ENCODE results near the gene BABAM2. TPM values are rescaled to one million over a fixed set of nuclear protein-coding genes. Genes with fewer than 3 reads are reported as not detected.

BABAM2 gene
- total and polyA plus RNA-seq, 11 donors = 22.2 to 75.1 (median 62.5) TPM

GRCh38 chr2:28232295-28232694 lies 341.8 kb downstream of the BABAM2 start:
- TF ChIP-seq POLR2A (IDR thresholded peaks at IDR 0.05) (no peak), CTCF (IDR thresholded peaks at IDR 0.05) (no peak)
- Histone ChIP-seq H3K36me3 (peaks cover 0 to 2% (median 0%) of the 10 kb centered on the region in 9 donors), H3K9me3 (no peaks in the 10 kb centered on the region), H3K27me3 (no peaks in the 10 kb centered on the region), H3K27ac (no peak overlapping the region), H3K4me1 (peaks cover 0 to 24% (median 3%) of the 10 kb centered on the region in 12 donors), H3K4me3 (no peak overlapping the region)
- ATAC-seq (no peak), DNase-seq (no peak)
- intact Hi-C loops (cut with DNase I) = loop anchor here in 4 of 10 donors (5.0 to 10.0 kb wide), 2 partner anchors 163 to 485 kb away; partner anchors contain the start of gene FOSL2 (in 3 of the 4)
- 89 to 93% (median 91%) methylated on average over 5 of the region's 5 CpGs for WGBS, 4 donors

- DNase-seq (no peak), ATAC-seq (no peak)
- H3K27me3 ChIP-seq = no peaks in the 10 kb centered on the region
- no peaks in the 10 kb centered on the region for H3K9me3 ChIP-seq
- 64 to 72% (median 69%) methylated on average over 6 of the region's 6 CpGs for WGBS, 4 donors
- TF ChIP-seq CTCF (IDR thresholded peaks at IDR 0.05) (no peak), POLR2A (IDR thresholded peaks at IDR 0.05) (no peak)
- H3K4me3 ChIP-seq = no peak overlapping the region
- H3K27ac ChIP-seq = peak overlapping the region in 1 of 12 donors; percentile 20
- peaks cover 0 to 25% (median 3%) of the 10 kb centered on the region in 12 donors for H3K4me1 ChIP-seq
- peaks cover 0 to 5% (median 0%) of the 10 kb centered on the region in 9 donors for H3K36me3 ChIP-seq
- intact Hi-C loops (cut with DNase I) = loop anchor here in 4 of 10 donors (5.0 to 10.0 kb wide), 2 partner anchors 162 to 486 kb away; partner anchors contain the start of gene FOSL2 (in 3 of the 4)
These were observed 342.7 kb downstream of the BABAM2 start for GRCh38 chr2:28233164-28233676.

- intact Hi-C loops (cut with DNase I) = loop anchor here in 4 of 10 donors (5.0 to 10.0 kb wide), 2 partner anchors 160 to 488 kb away; partner anchors contain the start of gene FOSL2 (in 3 of the 4)
- TF ChIP-seq CTCF (IDR thresholded peaks at IDR 0.05) (no peak), POLR2A (IDR thresholded peaks at IDR 0.05) (no peak)
- H3K4me1 ChIP-seq = peaks cover 0 to 29% (median 8%) of the 10 kb centered on the region in 12 donors
- H3K27ac ChIP-seq = no peak overlapping the region
- H3K27me3 ChIP-seq = no peaks in the 10 kb centered on the region
- WGBS, 4 donors = 83 to 95% (median 93%) methylated on average over 2 of the region's 2 CpGs
- H3K4me3 ChIP-seq = no peak overlapping the region
- ATAC-seq (no peak), DNase-seq (no peak)
- peaks cover 0 to 5% (median 0%) of the 10 kb centered on the region in 9 donors for H3K36me3 ChIP-seq
- no peaks in the 10 kb centered on the region for H3K9me3 ChIP-seq
These were observed 344.3 kb downstream of the BABAM2 start for GRCh38 chr2:28234807-28235206.

- no peak for TF ChIP-seq CTCF (IDR thresholded peaks at IDR 0.05)
- TF ChIP-seq POLR2A (IDR thresholded peaks at IDR 0.05) = no peak
- Histone ChIP-seq H3K4me3 (no peak overlapping the region), H3K27me3 (no peaks in the 10 kb centered on the region), H3K27ac (peak overlapping the region in 2 of 12 donors; percentile 6 to 33), H3K36me3 (peaks cover 0 to 14% (median 7%) of the 10 kb centered on the region in 9 donors), H3K9me3 (no peaks in the 10 kb centered on the region), H3K4me1 (peaks cover 0 to 16% (median 5%) of the 10 kb centered on the region in 12 donors)
- peak in 1 of 4 donors; percentile 34 for ATAC-seq
- no peak for DNase-seq
- WGBS, 4 donors = 68 to 88% (median 80%) methylated on average over 1 of the region's 1 CpG
- intact Hi-C loops (cut with DNase I) = loop anchor here in 3 of 10 donors (10.0 kb wide), 1 partner anchor 156 kb away; the partner anchor contains the start of gene FOSL2 (in 3 of the 3)
These were observed 348.7 kb downstream of the BABAM2 start for GRCh38 chr2:28239207-28239606.

Data from heart left ventricle (tissue), 16 donors.